ENCODE results near the gene TEX52. TPM values are rescaled to one million over a fixed set of nuclear protein-coding genes. Genes with fewer than 3 reads are reported as not detected.

TEX52 gene
- total and polyA plus RNA-seq, 2 experiments from 2014 or later = not detected

- no peaks in the 10 kb centered on the region for H3K4me1 ChIP-seq (ENCODE audit: low read depth)
- peak within 1 kb of the TSS; percentile 83 for H3K27ac ChIP-seq
- no peaks in the 10 kb centered on the region for H3K27me3 ChIP-seq
- peak within 1 kb of the TSS; percentile 84 for H3K4me3 ChIP-seq
- TF ChIP-seq CTCF (IDR thresholded peaks at IDR 0.05; ENCODE audit: low read depth, low read length) = peak; percentile 11
- H3K36me3 ChIP-seq = peaks cover 10% of the 10 kb centered on the region
- peak; percentile 98 to 99 for DNase-seq (ENCODE audit: low read depth in 1 of 2, low spot score in 1 of 2)
- H3K9me3 ChIP-seq (ENCODE audit: low read depth) = no peaks in the 10 kb centered on the region
Observed at GRCh38 chr12:2890388-2891239, 33.8 kb upstream of the TEX52 start, which contains the start of gene TULP3. Gene TULP3 (plus strand): TSS chr12:2890891. CDS start chr12:2890948, 57 bp downstream.

GRCh38 chr12:2890001-2890387, 33.2 kb upstream of the TEX52 start:
- Histone ChIP-seq H3K36me3 (peaks cover 10% of the 10 kb centered on the region), H3K9me3 (ENCODE audit: low read depth) (no peaks in the 10 kb centered on the region), H3K4me3 (peak overlapping the region; percentile 84), H3K4me1 (ENCODE audit: low read depth) (no peaks in the 10 kb centered on the region), H3K27me3 (no peaks in the 10 kb centered on the region), H3K27ac (peak overlapping the region; percentile 27)
- no peak for TF ChIP-seq CTCF (IDR thresholded peaks at IDR 0.05; ENCODE audit: low read depth, low read length)
- no peak for DNase-seq (ENCODE audit: low read depth in 1 of 2, low spot score in 1 of 2)

- Histone ChIP-seq H3K4me3 (no peak overlapping the region), H3K27ac (no peak overlapping the region), H3K4me1 (ENCODE audit: low read depth) (no peaks in the 10 kb centered on the region), H3K27me3 (no peaks in the 10 kb centered on the region), H3K9me3 (ENCODE audit: low read depth) (no peaks in the 10 kb centered on the region), H3K36me3 (peaks cover 10% of the 10 kb centered on the region)
- no peak for TF ChIP-seq CTCF (IDR thresholded peaks at IDR 0.05; ENCODE audit: low read depth, low read length)
- DNase-seq (ENCODE audit: low read depth in 1 of 2, low spot score in 1 of 2) = no peak
Observed at GRCh38 chr12:2886768-2887450, 30.1 kb upstream of the TEX52 start.

GRCh38 chr12:2884810-2885209, 28.0 kb upstream of the TEX52 start:
- Histone ChIP-seq H3K27me3 (no peaks in the 10 kb centered on the region), H3K27ac (peak overlapping the region; percentile 63), H3K36me3 (peaks cover 10% of the 10 kb centered on the region), H3K4me1 (ENCODE audit: low read depth) (no peaks in the 10 kb centered on the region), H3K9me3 (ENCODE audit: low read depth) (no peaks in the 10 kb centered on the region), H3K4me3 (no peak overlapping the region)
- DNase-seq (ENCODE audit: low read depth in 1 of 2, low spot score in 1 of 2) = no peak
- no peak for TF ChIP-seq CTCF (IDR thresholded peaks at IDR 0.05; ENCODE audit: low read depth, low read length)

GRCh38 chr12:2879853-2880252, 23.0 kb upstream of the TEX52 start:
- Histone ChIP-seq H3K27ac (no peak overlapping the region), H3K27me3 (no peaks in the 10 kb centered on the region), H3K9me3 (ENCODE audit: low read depth) (no peaks in the 10 kb centered on the region), H3K36me3 (no peaks in the 10 kb centered on the region), H3K4me3 (no peak overlapping the region), H3K4me1 (ENCODE audit: low read depth) (peaks cover 8% of the 10 kb centered on the region)
- DNase-seq (ENCODE audit: low read depth in 1 of 2, low spot score in 1 of 2) = no peak
- no peak for TF ChIP-seq CTCF (IDR thresholded peaks at IDR 0.05; ENCODE audit: low read depth, low read length)
